Activated CD8-positive, alpha-beta memory T cell treated with anti-CD3 and anti-CD28 coated beads for 36 hours (primary cell): ENCODE data around the gene FLT3LG. TPM values are rescaled to one million over a fixed set of nuclear protein-coding genes. Genes with fewer than 3 reads are reported as not detected.

ENCODE experiments used
- CTCF ChIA-PET: fragments of 350-600 bp; sonication (Branson Sonifier 250); formaldehyde crosslinking; loops from one replicate; lab custom pipeline; 2021; ENCODE audit warnings: antibody characterized with exemption; lab: Charles Lee
- POLR2A ChIA-PET: fragments of 350-600 bp; sonication (Branson Sonifier 250); formaldehyde crosslinking; loops from one replicate; lab custom pipeline; 2021; ENCODE audit warnings: antibody characterized with exemption; lab: Charles Lee
- total RNA-seq, 2 experiments: library from RNA; stranded (reverse); gene quantifications; one replicate each; pipeline ENCODE4 v1.2.3, GENCODE V29; 2021

Gene FLT3LG
- total RNA-seq, 2 experiments from 2014 or later = 52.2 to 55.1 TPM

DNA sequence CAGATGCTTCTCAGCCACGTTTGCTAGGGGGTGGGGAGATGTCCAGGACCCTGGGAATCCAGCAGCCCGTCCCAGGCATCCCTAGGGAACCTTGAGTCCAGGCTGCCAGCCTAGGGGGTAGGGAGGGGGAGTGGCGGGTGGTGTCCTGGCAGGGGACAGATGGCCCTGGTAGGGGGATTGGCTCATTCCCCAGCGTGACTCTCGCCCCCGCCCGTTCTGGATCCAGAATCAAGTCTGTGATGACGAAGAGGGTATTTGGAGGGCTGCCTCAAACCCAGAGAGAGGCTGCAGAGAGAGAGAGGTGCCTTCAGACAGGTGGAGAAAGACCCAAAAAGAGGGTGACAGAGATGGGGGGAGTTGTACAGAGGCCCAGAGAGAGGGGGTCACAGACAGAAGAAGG, 36.8 kb upstream of the FLT3LG start:
- POLR2A ChIA-PET = no interaction called here
- CTCF ChIA-PET = interaction anchor here (0.6 kb wide), 1 partner anchor 654 kb away, joined by 3 read pairs; no protein-coding TSS in a partner anchor

DNA sequence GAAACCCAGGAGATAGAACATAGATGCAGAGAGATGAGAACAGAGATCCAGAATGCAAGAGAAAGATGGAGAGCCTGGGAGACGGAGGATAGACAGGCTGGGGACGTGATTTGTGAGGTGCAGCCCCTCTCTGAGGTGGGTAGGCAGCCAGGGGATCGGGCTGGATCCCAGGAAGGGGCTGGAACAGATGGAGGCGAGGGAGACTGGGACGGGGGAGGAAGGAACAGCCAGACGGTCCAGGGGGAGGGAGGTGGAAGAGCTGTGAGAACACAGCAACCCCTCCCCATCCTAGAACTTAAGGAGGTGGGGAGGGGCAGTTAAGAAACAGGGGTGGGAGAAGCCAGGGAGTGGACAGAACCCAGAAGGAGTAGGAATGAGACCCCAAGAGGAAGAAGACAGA, 35.8 kb upstream of the FLT3LG start:
- ChIA-PET POLR2A (no interaction called here), CTCF (interaction anchor here (1.1 kb wide), 1 partner anchor 27 kb away, joined by 3 read pairs; no protein-coding TSS in a partner anchor)

DNA sequence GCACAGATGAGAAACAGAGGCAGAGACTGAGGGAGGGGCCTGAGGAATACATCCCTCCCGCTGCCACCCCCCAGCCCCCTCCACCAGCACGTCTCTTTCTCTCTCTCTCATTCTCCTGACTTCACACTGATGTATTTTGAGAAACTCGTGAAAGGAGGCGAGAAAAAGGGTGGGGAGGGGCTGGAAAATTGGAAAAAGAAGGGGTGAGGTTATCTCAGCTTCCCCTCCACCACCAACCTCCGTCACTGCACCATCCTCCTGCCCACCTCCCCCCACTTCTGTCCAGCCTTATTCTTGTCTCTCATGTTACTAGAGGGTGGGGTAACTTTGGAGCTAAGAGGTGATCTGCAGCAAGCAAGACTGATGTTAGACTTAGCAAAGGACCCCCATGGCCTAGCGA, 34.2 kb upstream of the FLT3LG start:
- POLR2A ChIA-PET = no interaction called here
- CTCF ChIA-PET = interaction anchor here (1.2 to 2.2 kb wide), 2 partner anchors 8 to 33 kb away, joined by 4 to 7 read pairs; partner anchors contain the start of gene FLT3LG

DNA sequence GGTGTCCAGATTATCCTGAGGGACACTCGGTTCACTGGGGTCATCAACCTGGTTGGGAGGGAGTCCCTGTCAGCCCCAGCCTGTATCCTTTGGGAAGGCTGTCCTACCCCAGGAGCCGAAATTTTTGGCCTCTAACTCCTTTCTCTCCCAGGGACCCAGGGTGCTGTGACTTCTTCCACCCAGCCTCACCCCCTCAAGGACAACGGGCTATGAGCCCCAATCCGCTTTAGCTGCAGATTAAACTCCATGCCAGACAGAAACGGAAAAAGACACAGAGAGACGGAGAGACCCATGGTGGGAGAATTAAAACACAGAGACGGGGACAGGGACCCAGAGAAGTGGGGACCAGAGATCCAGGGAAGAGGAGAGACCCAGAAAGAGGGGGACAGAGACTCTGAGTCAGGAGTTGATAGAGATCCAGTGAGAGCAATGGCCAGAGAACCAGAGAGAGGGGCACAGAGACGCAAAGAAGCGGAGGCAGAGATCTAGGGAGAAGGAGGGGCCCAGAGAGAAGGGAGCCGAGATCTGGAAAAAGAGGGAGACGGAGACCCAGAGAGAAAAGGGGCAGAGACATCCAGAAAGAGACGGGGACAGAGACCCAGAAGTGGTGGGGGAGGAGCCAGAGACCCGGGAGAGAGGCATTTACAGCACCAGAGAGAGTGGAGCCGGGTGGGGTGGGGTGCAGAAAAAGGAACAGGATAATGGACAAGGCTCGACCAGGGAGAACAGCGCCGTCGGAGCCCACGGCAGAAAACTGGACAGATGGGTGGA, 33.4 kb upstream of the FLT3LG start:
- ChIA-PET POLR2A (interaction anchor here (0.6 kb wide), 1 partner anchor 30 kb away, joined by 7 read pairs; no protein-coding TSS in a partner anchor), CTCF (interaction anchor here (1.2 to 2.2 kb wide), 2 partner anchors 9 to 33 kb away, joined by 4 to 7 read pairs; partner anchors contain the start of gene FLT3LG)

DNA sequence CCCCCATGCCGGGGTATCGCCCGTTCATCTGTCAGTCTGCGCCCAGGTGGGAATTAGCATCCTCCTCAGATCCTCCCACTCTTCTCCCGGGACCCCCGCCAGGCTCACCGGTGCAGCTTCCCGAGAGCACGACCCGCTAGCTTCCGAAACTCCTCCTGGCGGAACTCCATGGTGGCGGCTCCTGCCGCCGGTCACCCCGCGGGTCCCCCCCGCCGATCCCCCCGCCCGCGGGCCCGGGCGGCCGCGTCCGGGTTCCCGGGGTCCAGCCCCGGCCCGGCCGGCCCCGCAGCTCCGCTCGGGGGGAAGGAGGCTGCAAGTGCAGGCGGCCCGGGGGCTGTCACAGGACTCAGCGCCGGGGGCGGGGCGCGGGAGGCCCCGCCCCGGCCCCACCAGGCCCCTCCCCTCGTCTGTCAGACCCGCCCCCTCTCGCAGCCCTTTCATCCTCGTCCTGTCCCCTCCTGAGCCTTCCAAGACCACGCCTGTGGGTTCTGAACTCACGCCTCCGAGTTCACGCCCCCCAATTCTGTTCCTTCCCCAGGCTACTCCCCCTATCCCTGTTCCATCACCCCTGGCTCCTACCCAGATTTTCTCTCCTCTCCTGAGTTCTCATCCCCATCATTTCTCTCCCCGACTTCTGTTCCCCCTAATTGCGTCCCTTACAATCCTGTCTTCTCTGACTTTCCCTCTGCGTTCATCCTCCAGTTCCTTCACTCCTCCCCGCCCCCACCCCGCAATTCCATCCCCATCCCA, 32.6 kb upstream of the FLT3LG start, which contains the start of gene SLC17A7:
TSS of gene SLC17A7 (minus strand) at position 318 of the 750 bp plus-strand sequence. CDS start at position 170, 148 bp downstream.
- CTCF ChIA-PET = interaction anchor here (1.6 to 2.2 kb wide), 3 partner anchors 32 to 50 kb away, joined by 7 to 11 read pairs (median 8); partner anchors contain the start of gene FLT3LG
- POLR2A ChIA-PET = interaction anchor here (0.6 kb wide), 1 partner anchor 31 kb away, joined by 7 read pairs; no protein-coding TSS in a partner anchor

DNA sequence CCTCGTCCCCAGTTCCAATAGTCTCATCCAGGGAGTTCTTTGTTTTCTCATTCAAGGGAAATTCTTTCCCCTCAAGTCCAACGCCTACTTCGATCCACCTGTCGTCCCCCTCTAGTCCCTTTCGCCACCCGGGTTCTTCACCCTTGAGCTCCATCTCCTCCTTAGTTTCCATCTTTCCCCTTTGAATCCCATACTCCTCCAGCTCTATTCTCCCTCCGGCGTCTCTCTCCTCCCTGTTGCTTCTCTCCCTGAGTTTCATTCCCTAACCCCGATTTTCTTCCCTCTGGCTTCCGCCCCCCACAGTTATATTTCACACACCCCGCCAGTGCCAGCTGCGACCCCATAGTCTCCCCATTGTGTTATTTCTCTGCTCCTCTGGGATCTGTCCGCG, 32.1 kb upstream of the FLT3LG start:
- ChIA-PET CTCF (interaction anchor here (0.8 to 1.8 kb wide), 3 partner anchors 31 to 119 kb away, joined by 4 to 11 read pairs (median 8); no protein-coding TSS in a partner anchor), POLR2A (no interaction called here)

DNA sequence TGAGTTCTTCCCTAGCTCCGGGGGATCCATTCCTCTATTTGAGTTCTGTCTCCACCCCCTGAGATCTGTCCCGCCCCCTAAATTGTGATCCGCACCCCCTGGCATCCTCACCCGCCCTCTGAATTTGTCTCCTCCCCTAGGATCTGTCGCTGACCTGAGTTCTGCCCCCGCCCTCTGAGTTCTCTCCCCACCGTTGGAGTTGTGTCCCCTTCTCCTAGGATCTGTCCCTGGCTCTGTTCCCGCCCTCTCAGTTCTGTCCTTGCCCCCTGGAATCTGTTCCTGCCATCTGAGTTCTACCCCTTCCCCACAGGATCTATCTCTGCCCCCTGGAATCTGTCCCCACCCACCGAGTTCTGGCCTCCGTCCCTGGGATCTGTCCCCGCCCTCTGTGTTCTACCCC, 31.7 kb upstream of the FLT3LG start:
- CTCF ChIA-PET = interaction anchor here (0.8 to 1.8 kb wide), 6 partner anchors 23 to 120 kb away, joined by 3 to 11 read pairs (median 4); partner anchors contain the start of gene KASH5

DNA sequence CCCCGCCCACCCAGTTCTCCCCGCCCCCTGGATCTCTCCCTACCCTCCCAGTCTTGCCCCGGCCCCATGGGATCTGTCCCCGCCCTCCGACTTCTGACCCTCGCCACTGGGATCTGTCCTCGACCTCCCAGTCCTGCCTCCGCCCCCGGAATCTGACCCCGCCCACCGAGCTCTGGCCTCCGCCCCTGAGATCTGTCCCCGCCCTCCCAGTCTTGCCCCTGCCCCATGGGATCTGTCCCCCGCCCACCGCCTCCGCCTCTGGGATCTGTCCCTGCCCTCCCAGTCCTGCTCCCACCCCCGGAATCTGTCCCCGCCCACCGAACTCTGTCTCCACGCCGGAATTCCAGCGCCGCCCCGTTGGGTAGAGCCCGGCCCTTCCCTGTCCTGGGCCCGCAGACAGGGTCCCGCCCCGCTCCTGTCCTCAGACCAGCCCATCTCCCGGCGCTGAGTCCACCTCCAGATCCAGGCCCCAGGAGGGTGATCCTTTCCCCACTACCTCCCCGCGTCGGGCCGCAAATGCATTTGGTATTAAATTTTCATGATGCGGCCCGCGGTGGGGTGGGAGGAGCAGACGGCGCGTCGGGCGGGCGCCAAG, 31.1 kb upstream of the FLT3LG start:
- ChIA-PET POLR2A (interaction anchor here (0.6 kb wide), 1 partner anchor 9 kb away, joined by 3 read pairs; no protein-coding TSS in a partner anchor), CTCF (interaction anchor here (0.6 to 3.8 kb wide), 11 partner anchors 17 to 120 kb away, joined by 3 to 20 read pairs (median 3); partner anchors contain the start of gene KASH5)

More for the DNA sequence above, 31.7 kb upstream of the FLT3LG start:
- POLR2A ChIA-PET = no interaction called here

DNA sequence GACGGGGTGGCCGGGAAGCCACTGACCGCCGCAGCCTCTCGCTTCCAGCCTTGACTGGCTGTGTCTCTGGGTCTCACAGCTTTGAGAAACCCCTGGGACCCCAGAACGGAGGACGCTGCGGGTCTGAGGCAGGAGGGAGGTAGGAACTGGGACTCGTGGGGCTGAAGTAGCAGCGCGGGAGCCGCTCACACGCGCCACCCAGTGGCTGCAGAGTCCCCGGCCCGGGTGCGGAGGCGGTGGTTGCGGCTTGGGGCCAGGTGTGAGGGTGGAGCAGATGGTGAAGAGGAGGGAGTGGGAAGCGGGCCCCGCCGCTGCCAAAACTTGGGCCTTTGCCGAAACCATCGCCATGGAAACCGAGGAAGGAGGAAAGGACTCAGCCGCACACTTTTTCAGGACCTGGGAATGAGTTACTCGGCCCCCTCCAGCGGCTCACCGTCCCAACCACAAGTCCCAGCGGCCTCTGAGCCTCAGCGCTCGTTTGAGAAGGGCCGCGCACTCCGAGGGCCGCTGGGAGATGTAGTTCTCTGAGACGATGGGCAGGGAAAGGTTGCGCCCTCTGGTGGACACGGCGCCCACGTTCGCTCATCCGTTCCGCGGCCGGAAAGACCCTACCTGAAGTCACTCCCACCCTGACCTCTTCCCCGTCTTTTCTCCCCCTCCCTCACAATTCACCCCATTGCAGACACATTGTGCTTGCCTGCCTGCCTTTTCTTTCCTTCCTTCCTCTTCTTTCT, 30.5 kb upstream of the FLT3LG start:
- CTCF ChIA-PET = interaction anchor here (0.6 to 3.8 kb wide), 14 partner anchors 11 to 336 kb away, joined by 3 to 20 read pairs (median 4); partner anchors contain the start of gene KASH5
- POLR2A ChIA-PET = interaction anchor here (0.6 to 1.0 kb wide), 2 partner anchors 8 to 33 kb away, joined by 3 read pairs; no protein-coding TSS in a partner anchor

DNA sequence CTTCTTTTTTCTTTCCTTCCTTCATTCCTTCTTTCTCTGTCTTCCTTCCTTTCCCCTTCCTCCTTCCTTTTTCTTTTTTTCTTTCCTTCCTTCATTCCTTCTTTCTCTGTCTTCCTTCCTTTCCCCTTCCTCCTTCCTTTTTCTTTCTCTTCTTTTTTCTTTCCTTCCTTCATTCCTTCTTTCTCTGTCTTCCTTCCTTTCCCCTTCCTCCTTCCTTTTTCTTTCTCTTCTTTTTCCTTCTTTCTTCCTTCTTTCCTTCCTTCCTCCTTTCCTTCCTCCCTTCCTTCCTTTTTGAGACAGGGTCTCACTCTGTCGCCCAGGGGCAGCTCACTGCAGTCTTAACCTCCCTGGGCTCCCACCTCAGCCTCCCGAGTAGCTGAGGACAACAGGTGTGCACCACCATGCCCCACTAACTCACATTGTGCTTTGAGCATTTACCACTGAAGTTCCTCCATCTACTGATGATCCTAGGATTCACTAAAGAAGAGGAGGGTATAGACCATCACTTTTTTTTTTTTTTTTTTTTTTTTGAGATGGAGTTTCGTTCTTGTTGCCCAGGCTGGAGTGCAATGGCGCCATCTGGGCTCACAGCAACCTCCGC, 29.8 kb upstream of the FLT3LG start:
- POLR2A ChIA-PET = interaction anchor here (0.7 to 1.0 kb wide), 2 partner anchors 12 to 34 kb away, joined by 3 to 6 read pairs; no protein-coding TSS in a partner anchor
- CTCF ChIA-PET = interaction anchor here (0.6 to 3.8 kb wide), 10 partner anchors 10 to 469 kb away, joined by 3 to 20 read pairs (median 5); partner anchors contain the start of gene FLT3LG

DNA sequence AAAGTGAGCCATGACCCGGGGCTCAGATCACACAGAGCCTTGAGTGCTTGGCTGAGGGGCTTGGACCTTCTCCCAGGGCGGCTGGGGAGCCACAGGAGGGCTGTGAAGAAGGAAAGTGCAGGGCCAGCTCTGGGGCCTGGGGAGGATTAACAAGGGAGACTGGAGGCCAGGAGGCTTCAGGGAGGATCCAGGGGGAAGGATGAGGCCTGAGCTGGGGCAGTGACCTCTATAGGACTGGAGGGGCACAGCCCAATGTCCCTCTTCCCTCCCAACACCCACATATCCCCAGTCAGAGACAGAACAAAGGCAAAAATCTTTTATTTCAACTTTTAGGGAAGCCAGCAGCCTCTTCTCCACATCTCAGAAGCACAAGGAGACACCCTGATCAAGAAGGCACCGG, 28.0 kb upstream of the FLT3LG start:
- CTCF ChIA-PET = interaction anchor here (0.7 to 3.8 kb wide), 4 partner anchors 8 to 101 kb away, joined by 4 to 20 read pairs (median 8); partner anchors contain the start of gene FLT3LG
- POLR2A ChIA-PET = no interaction called here

DNA sequence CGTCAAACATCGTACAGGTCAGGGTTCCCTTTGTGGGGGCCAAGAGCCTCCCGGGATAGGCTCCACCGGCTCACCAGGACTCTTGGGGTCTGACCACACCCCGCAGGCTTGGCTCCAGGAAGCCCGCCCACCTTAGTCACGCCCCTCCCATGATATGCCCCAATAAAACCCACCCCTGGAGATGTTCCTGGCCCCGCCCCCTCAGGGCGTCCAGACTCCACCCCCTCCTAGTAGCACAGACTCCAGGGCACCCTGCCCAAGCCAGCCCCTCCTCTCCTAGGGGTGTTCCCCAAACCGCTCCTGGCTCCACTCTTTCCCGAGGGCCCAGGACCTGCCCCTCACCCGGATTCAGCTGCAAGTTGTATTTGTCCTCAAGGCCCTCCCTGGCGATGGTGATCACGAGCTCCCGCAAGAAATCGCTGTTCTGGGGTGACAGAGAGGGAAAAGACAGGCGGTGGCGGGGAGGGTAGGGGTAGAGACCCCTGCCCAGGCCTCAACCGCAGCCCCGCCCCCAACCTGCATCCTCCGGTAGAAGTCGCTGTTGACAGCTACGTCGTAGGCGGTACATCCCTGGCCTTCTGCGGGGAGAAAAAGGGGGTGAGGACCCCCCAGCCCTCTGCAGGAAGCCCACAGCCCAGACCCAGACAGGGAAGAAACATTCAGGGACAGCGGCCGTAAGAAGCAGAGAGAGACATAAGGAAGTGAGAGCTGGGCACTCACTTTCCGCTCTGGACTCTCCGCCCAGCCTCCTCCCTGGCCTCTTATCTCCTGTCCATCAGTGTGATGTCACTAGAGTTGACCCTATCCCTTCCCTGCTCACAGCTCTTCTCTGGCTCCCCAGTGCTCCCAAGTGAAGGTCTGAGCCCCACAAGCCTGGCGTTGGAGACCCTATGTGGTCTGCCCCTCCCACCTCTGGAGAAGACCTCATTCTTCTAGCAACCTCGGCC, 26.3 kb upstream of the FLT3LG start:
- ChIA-PET CTCF (interaction anchor here (0.9 kb wide), 1 partner anchor 56 kb away, joined by 4 read pairs; no protein-coding TSS in a partner anchor), POLR2A (interaction anchor here (0.6 kb wide), 1 partner anchor 108 kb away, joined by 3 read pairs; no protein-coding TSS in a partner anchor)

DNA sequence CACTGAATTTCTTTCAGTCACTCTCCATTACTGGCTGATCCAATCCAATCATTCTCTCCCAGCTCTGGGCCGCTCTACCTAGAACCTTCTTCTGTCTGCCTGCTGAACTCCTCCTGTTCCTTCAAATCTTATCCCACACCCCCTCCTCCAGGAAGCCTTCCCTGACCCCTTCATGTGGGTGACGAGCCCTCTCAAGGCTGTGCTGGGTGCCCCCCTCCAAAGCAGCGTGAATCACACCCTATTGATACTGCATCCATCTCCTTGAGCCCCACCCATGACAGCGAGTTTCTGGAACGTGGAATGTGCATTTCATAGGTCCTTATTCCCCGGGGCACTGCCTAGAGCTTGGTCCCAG, 25.6 kb upstream of the FLT3LG start:
- CTCF ChIA-PET = interaction anchor here (0.7 to 2.1 kb wide), 2 partner anchors 22 to 76 kb away, joined by 3 to 7 read pairs; no protein-coding TSS in a partner anchor
- POLR2A ChIA-PET = interaction anchor here (0.6 kb wide), 1 partner anchor 108 kb away, joined by 3 read pairs; no protein-coding TSS in a partner anchor

DNA sequence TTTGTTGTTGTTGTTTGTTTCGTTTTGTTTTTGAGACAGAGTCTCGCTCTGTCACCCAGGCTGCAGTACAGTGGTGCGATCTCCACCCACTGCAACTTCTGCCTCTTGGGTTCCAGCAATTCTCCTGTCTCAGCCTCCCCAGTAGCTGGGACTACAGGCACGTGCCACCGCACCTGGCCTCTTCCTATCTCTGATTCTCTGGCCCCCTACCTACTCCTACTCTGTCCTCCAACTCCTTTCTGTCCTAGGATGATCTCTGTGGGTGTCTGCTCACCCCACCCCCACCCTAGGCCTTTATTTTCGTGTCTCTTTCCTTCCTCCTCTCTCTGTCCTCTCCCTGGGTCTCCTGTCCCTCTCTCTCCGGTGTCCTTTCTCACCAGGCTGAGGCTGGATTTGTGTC, 23.6 kb upstream of the FLT3LG start:
- ChIA-PET CTCF (interaction anchor here (1.7 to 5.0 kb wide), 3 partner anchors 20 to 26 kb away, joined by 4 to 21 read pairs (median 7); partner anchors contain the start of gene FLT3LG), POLR2A (interaction anchor here (1.3 to 1.6 kb wide), 2 partner anchors 22 to 37 kb away, joined by 3 to 5 read pairs; partner anchors contain the start of gene RPL13A)

DNA sequence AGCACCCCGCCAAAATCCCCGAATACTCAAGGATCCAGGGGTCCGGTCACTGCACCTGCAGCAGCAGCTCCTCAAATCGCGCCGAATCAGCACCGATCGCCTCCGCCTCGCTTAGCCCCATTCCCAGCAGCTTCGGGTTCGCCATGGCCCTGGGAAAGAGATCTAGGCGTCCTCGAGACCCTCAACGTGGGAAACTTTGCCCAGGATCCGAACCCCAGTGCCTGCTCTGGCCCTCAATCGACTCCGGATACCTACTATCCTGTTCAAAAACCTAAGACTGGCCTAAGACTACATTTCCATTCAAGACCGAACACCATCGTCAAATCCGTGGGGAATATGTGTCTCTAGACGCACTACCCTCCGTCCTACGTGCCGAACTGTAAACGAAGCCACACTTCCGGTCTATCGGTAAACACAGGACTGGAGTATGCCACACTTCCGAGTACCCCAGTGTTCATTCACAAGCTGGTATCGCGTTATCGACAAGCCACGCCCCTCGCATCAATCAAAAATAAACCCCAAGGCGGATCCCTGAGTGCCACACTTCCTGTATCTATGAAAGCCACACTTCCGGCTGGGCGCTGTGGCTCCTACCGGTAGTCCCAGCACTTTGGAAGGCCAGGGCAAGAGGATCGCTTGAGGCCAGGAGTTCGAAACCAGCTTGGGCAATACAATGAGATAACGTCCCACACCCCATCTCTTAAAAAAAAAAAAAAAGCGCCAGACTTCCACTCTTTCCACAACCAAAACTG, 22.4 kb upstream of the FLT3LG start, which contains the start of gene PIH1D1:
TSS of gene PIH1D1 (minus strand) at position 385 of the 752 bp plus-strand sequence. CDS start at position 145, 240 bp downstream.
- CTCF ChIA-PET = interaction anchor here (0.6 to 5.0 kb wide), 7 partner anchors 18 to 95 kb away, joined by 3 to 21 read pairs (median 4); partner anchors contain the start of gene FLT3LG
- POLR2A ChIA-PET = interaction anchor here (0.5 to 1.6 kb wide), 9 partner anchors 9 to 1423 kb away, joined by 3 to 5 read pairs (median 3); partner anchors contain the start of gene RPL13A
